ENCODE results near the gene NPVF. TPM values are rescaled to one million over a fixed set of nuclear protein-coding genes. Genes with fewer than 3 reads are reported as not detected.

Gene NPVF
- total RNA-seq, 1 experiment from 2014 or later: not detected

DNA sequence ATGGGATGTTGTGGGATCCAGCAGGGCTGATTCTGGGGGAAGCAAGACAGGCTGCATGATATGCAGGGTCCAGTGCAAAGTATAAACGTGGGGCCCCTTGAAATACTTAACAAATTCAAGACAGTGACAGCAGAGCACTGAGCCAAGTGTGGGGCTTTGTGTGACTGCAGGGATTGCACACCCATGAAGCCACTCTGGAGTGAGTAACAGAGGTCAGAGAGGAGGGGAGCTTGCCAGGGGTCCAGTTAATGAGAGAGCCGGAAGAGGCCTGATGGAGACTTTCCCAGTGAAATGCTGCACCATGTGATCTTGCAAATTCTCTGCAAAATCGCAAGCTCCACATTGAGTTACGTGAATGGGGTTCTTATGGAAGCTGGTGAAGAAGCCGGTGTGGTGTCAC, 5.6 kb downstream of the NPVF start:
- no peaks in the 10 kb centered on the region for H3K27me3 ChIP-seq (ENCODE audit: insufficient read depth, low read length)

More for the DNA sequence above, 5.6 kb downstream of the NPVF start:
- no peak overlapping the region for H2BK15ac ChIP-seq (ENCODE audit: low read depth, low read length)
- Mint-ChIP-seq H3K4me3 (no peak overlapping the region), H3K36me3 (ENCODE audit: insufficient read depth in 1 of 3, low read depth in 3 of 3) (no peaks in the 10 kb centered on the region), H3K9me3 (no peaks in the 10 kb centered on the region; a peak in 1 of 5 replicates), H3K27ac (0 out of 7 replicates have a peak overlapping the region, but pooled peaks of 1 of the 3 experiments have one; percentile 17), H3K4me1 (0 out of 4 replicates have a peak, but pooled peaks cover 0 to 5% of the 10 kb centered on the region in 2 experiments), H3K27me3 (ENCODE audit: low read depth) (peaks cover 10% of the 10 kb centered on the region)
- TF ChIP-seq, protein P1, sequence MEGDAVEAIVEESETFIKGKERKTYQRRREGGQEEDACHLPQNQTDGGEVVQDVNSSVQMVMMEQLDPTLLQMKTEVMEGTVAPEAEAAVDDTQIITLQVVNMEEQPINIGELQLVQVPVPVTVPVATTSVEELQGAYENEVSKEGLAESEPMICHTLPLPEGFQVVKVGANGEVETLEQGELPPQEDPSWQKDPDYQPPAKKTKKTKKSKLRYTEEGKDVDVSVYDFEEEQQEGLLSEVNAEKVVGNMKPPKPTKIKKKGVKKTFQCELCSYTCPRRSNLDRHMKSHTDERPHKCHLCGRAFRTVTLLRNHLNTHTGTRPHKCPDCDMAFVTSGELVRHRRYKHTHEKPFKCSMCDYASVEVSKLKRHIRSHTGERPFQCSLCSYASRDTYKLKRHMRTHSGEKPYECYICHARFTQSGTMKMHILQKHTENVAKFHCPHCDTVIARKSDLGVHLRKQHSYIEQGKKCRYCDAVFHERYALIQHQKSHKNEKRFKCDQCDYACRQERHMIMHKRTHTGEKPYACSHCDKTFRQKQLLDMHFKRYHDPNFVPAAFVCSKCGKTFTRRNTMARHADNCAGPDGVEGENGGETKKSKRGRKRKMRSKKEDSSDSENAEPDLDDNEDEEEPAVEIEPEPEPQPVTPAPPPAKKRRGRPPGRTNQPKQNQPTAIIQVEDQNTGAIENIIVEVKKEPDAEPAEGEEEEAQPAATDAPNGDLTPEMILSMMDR (conservative IDR thresholded peaks at IDR 0.05): no peak
- H3K79me2 ChIP-seq (ENCODE audit: insufficient read depth, low read length): no peaks in the 10 kb centered on the region
- no peak for DNase-seq
- H4K5ac ChIP-seq (ENCODE audit: insufficient read length, low read depth, low read length): no peak overlapping the region
- no peak overlapping the region for H3K4me2 ChIP-seq (ENCODE audit: insufficient read depth, insufficient read length, low read length)
- H3K14ac ChIP-seq (ENCODE audit: insufficient read depth, low read length): no peak overlapping the region
- H3K79me1 ChIP-seq (ENCODE audit: insufficient read depth, low read depth, low read length, poor library complexity, severe bottlenecking): no peaks in the 10 kb centered on the region
- H3K23me2 ChIP-seq (ENCODE audit: insufficient read length, low read depth, low read length, poor library complexity, severe bottlenecking): no peaks in the 10 kb centered on the region
- H4K20me1 ChIP-seq (ENCODE audit: control insufficient read depth, insufficient read depth, insufficient read length): no peaks in the 10 kb centered on the region
- H3K18ac ChIP-seq (ENCODE audit: insufficient read length, low read depth, low read length): no peak overlapping the region
- no peak overlapping the region for H2BK20ac ChIP-seq (ENCODE audit: low read depth, low read length, poor library complexity, severe bottlenecking)
- H2AK5ac ChIP-seq (ENCODE audit: insufficient read length, low read length): no peak overlapping the region
- no peaks in the 10 kb centered on the region for H3K4me1 ChIP-seq (ENCODE audit: insufficient read depth, low read length)
- H2BK120ac ChIP-seq (ENCODE audit: low read depth, low read length, poor library complexity, severe bottlenecking): no peak overlapping the region
- no peak overlapping the region for H4K8ac ChIP-seq (replicated peaks; ENCODE audit: insufficient read length, low read depth, low read length)
- no CpG with 5 or more reads among the region's 5 CpGs for WGBS (ENCODE audit: extremely low coverage, insufficient read length, low lambda C conversion rate)
- H2AFZ ChIP-seq (ENCODE audit: low read length): no peak overlapping the region
- no peak overlapping the region for H3K9ac ChIP-seq (ENCODE audit: extremely low read depth, insufficient read length, low read length)
- H3K4ac ChIP-seq (ENCODE audit: low read depth, low read length): no peak overlapping the region
- H2BK5ac ChIP-seq (ENCODE audit: insufficient read length, low read length): no peak overlapping the region
- H3K27ac ChIP-seq (ENCODE audit: insufficient read length, low read depth, low read length): no peak overlapping the region
- H3K23ac ChIP-seq (ENCODE audit: insufficient read length, low read depth, low read length): no peak overlapping the region
- no peaks in the 10 kb centered on the region for H3K9me3 ChIP-seq (ENCODE audit: control insufficient read depth, low read depth, low read length)
- H3K56ac ChIP-seq (ENCODE audit: insufficient read length, low read depth, low read length): no peak overlapping the region
- H2BK12ac ChIP-seq (ENCODE audit: insufficient read length, low read depth, low read length): no peak overlapping the region
- no peak overlapping the region for H3T11ph ChIP-seq (ENCODE audit: low read length)
- no peak overlapping the region for H4K91ac ChIP-seq (ENCODE audit: insufficient read length, low read depth, low read length)
